GM19324 (cell line): Measurements from ENCODE around the gene ZNF691.
"Not testable (repeated sequence)": the region's sequence is repeated elsewhere in the genome, so short reads cannot be mapped to it uniquely, and the experiment has no call there.

Experiments used
- ATAC-seq: cut with Tn5 transposase; IDR thresholded peaks from one replicate; pipeline ENCODE4 v1.9.1; 2021; ENCODE audit warnings: mild to moderate bottlenecking, moderate library complexity; ENCODE audit not compliant: unreplicated experiment, low FRiP score

The ZNF691 gene

DNA sequence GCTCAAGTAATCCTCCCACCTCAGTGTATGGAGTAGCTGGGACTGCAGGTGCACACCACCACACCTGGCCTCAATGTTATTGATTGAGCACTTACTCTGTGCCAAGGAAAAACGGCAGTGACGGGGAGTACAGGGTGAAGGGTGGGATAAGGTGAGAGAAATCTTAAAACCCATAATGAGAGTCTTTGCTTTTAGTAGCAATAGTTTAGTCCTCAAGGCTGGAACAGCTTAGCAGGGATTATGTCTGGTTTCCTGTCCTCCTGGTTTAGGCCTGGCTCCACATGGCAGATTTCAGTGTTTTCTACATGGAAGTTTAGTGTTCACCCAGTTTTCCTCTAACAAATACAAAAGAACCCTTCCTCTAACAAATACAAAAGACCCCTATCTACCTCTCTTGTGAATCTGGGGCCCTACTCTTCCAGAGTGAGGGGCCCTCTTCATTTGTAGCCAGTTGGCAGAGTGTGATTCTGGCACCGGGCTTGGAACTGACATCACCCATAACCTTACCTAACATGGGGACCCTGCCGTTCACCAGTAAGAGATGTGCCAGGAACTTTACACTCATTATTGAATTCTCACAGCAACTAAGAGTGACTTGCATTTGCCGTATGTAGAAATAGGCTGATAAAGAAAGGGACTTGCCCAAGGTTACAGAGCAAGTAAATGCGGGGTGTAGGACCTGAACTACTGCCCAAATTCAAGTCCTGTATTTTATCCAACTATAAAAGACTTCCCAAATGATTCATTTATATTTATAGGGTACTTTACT, 6.9 kb downstream of the ZNF691 start:
- ATAC-seq: no peak

DNA sequence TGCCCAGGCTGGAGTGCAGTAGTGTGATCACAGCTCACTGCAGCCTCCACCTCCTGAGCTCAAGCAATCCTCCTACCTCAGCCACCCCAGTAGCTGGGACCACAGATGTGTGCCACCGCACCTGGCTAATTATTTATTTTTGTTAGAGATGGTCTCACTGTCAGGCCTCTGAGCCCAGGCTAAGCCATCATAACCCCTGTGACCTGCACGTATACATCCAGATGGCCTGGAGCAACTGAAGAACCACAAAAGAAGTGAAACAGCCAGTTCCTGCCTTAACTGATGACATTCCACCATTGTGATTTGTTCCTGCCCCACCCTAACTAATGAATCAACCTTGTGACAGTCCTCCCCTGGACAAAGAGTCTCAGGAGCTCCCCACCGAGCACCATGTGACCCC, 10.1 kb downstream of the ZNF691 start:
- ATAC-seq: not testable (repeated sequence)

DNA sequence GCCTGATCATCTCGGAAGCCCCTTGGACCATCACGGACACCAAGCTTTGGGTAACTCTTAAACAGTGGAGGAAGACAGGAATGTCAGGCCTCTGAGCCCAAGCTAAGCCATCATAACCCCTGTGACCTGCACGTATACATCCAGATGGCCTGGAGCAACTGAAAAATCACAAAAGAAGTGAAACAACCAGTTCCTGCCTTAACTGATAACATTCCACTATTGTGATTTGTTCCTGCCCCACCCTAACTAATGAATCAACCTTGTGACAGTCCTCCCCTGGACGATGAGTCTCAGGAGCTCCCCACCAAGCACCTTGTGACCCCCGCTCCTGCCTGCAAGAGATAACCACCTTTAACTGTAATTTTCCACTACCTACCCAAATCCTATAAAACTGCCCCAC, 13.0 kb downstream of the ZNF691 start:
- ATAC-seq: not testable (repeated sequence)

DNA sequence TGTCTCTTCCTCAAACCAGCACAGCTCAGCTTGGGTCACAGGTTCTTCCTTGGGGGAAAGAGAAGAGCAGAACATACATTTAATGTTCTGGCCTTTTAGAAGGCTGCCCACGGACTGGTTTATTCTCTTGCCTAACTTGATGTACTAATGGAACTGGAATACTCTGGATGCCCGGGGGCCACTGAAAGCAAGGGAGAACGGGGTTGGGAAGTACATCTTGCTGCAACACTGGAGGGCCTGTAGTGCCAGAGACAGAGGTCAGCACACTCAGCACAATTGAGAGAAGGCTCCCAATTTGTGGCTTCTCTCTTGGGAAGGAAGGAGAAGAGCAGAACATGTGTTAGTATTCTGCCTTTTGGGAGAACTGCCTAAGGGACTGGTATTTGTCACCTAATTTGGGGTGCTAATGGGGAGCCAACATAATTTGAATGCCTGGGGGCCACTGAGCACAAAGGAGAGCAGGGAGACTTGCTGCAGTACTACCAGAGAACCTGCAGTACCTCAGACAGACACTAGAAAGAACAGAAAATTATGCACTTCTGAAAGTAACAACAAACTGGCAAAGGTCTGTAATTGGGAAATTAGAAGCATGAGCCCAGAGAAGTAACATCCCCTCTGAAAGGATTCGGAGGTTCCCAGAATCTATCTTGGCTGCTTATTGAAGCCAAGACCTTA, 14.1 kb downstream of the ZNF691 start:
- no peak for ATAC-seq

DNA sequence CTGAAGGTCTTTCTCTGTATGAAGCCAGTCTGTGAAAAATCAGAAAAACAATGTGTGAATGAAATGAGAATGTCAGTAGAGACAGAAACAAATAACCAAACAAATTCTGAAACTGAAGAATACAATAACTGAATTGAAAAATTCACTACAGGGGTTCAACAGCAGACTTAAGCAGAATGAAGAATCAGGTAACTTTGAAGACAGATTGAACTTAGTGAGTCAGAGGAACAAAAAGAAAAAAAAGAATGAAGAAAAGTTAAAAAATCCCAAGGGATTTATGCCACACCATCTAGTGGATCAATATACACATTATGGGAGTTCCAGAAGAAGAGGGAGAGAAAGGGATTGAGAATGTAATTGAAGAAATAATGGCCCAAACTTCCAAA, 14.6 kb downstream of the ZNF691 start:
- no peak for ATAC-seq

DNA sequence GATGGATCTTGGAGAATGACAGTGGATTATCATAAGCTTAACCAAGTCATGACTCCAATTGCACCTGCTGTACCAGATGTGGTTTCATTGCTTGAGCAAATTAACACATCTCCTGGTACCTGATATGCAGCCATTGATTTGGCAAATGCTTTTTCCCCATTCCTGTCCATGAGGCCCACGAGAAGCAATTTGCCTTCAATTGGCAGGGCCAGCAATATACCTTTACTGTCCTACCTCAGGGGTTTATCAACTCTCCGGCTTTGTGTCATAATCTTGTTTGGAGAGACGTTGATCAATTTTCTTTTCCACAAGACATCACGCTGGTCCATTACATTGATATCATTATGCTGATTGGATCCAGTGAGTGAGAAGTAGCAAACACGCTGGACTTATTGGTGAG, 20.1 kb downstream of the ZNF691 start:
- no peak for ATAC-seq

DNA sequence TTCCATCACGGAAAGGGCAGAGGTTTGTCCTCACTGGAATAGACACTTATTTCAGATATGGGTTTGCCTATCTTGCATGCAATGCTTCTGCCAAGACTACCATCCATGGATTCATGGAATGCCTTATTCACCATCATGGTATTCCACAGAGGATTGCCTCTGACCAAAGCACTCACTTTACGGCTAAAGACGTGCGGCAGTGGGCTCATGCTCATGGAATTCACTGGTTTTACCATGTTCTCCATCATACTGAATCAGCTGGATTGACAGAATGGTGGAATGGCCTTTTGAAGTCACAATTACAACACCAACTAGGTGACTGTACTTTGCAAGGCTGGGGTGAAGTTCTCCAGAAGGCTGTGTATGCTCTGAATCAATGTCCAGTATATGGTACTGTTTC, 22.1 kb downstream of the ZNF691 start:
- ATAC-seq: not testable (repeated sequence)

DNA sequence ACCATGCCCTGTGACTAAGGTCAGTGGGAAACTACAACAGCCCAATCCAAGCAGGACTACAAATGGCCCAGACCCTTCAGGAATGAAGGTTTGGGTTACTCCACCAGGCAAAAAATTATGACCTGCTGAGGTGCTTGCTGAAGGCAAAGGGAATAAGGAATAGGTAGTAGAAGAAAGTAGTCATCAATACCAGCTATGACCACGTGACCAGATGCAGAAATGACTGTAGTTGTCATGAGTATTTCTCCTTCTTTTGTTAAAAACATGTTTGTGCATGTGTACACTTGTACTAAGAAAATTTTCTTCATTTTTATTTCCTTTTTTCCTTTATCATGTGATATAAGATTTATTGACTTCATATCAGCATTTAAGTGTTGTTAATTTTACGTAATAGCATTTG, 22.8 kb downstream of the ZNF691 start:
- not testable (repeated sequence) for ATAC-seq

DNA sequence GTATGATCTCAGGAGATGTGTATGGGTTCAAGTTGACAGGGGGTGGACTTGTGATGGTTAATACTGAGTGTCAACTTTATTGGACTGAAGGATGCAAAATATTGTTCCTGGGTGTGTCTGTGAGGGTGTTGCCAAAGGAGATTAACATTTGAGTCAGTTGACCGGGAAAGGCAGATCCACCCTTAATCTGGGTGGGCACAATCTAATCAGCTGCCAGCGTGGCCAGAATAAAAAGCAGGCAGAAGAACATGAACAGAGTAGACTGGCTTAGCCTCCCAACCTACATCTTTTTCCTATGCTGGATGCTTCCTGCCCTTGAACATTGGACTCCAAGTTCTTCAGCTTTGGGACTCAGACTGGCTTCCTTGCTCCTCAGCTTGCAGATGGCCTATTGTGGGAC, 23.3 kb downstream of the ZNF691 start:
- not testable (repeated sequence) for ATAC-seq

DNA sequence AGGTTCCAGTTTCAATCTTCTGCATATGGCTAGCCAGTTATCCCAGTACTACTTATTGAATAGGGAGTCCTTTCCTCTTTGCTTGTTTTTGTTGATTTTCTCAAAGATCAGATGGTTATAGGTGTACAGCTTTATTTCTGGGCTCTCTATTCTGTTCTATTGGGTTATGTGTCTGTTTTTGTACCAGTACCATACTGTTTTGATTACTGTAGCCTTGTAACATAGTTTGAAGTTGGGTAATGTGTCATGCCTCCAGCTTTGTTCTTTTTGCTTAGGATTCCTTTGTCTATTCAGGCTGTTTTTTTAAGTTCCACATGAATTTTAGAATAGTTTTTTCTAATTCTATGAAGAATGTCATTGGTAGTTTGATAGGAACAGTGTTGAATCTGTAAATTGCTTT, 26.7 kb downstream of the ZNF691 start:
- ATAC-seq: not testable (repeated sequence)

DNA sequence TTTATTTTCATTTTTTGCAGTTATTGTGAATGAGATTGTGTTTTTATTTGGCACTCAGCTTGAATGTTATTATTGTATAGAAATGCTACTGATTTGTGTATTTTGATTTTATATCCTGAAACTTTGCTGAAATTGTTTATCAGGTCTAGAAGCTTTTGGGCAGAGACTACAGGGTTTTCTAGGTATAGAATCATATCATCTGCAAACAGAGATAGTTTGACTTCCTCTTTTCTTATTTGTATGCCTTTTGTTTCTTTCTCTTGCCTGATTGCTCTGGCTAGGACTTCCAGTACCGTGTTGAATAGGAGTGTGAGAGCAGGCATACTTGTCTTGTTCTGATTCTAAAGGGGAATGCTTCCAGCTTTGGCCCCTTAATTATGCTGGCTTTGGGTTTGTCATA, 27.3 kb downstream of the ZNF691 start:
- ATAC-seq: no peak

DNA sequence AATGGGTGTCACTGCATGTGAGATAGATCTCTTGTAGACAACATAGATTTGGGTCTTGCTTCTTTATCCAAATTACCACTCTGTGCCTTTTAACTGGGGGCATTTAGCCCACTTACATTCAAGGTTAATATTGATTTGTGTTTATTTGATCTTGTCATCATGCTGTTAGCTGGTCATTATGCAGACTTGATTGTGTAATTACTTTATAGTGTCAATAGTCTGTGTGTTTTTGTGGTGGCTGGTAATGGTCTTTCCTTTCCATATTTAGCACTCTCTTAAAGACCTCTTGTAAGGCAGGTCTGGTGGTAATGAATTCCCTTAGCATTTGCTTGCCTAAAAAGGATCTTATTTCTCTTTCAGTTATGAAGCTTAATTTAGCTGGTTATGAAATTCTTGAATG, 29.6 kb downstream of the ZNF691 start:
- ATAC-seq: no peak

DNA sequence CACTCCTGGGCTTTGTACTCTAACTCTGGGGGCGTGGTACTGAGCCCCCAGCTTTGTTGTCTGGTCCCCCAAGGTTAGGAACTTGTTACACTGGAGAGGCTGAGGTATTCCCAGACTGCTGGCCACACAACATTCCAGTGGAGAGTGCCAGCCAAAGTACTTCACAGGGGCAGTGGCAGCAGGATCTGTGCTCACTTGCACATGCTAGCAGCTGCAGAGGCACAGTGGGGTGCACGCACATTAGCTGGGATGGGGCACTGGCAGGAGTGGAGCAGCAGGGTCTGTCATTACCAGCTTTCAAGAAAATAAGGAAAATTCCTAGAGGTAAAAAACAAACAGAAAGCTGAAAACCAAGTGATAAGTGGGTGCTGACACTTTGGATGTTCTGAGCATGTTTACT, 31.0 kb downstream of the ZNF691 start:
- ATAC-seq: no peak

DNA sequence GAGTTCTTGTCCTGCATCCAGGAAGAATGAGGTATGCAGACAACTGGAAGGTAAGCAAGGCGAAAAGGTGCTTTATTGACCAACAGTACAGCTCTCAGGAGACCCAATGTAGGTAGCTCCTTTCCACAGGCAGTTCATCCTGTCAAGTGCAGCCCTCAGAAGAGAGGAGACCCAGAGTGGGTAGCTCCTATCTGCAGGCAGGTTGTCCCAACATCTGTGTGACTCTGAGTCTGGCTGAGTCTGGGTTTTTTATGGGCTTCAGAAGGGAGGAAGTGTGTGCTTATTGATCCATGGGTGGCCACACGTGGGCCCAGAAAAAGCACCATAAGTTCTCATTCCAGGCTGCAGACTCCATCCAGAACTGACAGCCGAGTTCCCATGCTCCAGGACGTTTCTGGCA, 34.0 kb downstream of the ZNF691 start:
- no peak for ATAC-seq

DNA sequence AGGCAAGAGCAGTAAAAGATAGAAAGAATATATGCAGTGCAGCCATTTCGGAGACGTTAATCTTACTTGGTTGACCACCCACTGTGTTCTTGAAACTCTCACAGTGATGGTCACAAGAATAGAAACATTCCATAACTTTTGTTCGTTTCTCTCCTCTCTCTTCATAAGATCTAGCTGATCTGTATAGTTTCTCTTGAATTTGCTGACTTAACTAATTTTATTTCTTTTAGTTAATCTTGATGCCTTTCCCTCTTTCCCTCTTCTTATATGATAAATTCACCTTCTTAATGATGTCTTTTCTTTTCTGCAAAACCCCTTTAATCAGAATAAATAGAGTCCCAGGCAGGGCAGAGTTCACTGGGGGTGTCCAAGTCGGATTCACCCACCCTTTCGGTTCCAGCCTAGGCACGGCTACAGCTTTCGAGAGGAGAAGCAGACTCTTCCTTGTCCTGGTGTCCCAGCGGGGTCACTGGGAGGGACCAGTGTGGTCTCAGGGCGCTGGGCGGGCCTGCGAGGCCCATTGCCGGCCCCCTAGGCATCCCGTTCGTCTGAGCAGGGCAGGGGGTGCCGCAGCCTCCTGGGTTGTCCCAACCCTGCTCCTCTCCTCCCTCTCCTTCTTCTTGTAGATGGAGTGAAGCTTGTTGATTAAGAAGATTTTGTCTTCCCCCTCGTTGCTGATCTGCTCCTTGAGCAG, 39.8 kb downstream of the ZNF691 start:
- no peak for ATAC-seq

DNA sequence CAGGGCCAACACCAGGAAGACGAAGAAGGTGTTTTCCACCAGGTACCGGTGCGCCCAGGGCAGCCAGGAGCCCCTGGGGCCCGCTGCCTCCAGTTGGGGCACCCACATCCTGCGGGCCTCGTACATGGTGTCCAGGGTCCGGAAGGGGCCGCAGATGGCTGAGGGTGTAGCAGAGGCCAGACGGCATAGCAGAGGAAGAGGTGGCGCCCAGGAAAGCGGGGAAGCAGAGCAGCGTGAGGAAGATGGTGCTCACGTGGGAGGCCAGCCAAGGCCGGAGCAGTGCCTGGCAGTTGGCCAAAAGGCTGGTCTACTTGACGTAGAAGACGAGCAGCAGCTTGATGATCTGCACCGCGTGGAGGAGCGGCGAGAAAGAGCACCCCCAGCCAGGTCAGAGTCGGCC, 40.4 kb downstream of the ZNF691 start:
- ATAC-seq: no peak

DNA sequence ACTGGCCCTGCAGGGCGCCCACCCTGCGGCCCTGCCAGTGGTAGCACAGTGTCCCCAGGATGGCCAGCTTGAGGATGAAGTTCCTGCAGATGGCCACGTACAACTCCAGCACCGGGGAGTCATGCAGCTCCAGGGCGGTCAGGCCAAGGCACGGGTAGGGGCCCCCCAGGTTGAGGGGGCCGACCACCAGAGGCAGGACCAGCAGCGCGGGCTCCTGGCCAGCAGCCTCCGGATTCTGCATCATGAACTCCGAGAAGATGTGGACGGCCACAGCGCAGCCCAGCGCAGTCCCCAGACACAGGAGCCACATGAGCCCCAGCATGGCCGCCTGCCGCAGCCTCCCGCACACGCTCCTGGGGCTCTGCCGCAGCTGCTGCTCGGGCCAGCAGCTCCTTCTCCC, 41.0 kb downstream of the ZNF691 start:
- ATAC-seq: no peak

DNA sequence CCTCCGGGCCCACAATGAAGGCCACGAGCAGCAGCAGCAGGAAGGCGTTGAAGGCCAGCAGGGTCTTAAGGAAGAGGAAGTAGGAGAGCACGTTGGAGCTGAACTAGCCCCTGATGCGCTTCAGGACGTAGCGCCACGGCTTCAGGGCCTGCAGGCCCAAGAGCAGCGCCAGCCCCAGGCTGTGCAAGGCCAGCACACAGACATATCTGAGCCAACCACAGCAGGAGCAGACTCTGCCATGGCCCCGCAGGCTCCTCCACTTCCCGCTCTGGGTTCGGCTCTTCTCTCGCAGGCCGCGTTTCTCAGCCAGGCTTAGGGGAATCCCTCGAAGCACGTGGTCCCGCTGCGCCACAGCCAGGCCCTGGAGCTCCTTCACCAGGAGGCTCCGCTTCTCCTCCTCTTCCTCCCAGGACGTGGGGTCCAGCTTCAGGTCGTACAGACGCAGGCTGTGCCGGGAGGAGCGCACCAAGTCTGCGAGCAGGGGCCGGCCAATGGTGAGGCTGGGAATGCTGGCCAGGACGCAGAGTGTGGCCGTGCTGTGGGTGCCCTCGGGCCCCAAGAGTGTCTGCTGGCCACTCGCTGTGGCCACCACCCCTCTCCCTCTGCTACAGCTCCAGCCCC, 41.7 kb downstream of the ZNF691 start:
- ATAC-seq: no peak

DNA sequence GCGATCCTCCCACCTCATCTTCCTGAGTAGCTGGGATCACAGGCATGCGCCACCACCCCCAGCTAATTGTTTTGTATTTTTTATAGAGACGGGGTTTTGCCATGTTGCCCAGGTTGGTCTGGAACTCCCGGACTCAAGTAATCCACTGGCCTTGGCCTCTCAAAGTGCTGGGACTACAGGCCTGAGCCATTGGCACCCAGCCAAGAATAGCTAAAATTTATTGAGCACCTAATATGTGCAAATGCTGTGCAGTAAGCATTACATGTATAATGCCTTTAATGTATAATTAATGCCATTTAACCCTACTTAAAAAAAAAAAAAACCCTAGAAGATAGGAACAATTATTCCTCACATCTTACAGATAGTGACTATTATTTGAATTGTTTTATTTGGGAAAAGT, 42.9 kb downstream of the ZNF691 start:
- ATAC-seq: no peak

DNA sequence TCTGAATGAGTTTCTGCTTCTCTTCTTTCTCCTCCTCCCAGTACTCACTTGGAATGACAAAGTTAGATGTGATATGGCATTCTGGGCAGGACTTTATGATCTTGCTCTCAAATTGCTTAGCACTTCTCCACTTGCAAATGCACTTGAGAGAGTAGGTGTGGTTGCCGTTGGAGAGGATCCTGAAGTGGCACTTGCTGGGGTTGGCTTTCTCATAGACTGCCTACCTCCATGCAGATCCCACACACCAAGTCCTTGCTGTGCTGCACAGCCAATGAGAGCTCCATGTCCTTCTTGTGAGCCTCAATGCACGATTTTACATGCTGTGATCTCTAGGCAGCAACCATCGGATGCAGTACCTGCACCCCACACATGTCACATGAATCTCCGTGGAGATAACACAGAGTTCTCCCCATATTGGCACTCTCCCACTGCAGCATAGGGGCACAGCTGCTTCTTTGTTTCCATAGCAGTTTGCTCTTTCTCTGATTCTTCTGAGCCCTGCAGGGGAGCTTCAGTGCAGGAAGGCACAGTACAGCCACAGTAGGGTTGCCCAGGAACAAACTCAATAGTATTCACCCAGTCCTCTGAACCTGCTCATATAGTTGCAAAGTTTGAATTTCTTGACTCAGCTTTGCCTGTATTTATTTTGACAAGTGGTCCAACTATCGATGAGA, 45.2 kb downstream of the ZNF691 start:
- ATAC-seq: no peak

DNA sequence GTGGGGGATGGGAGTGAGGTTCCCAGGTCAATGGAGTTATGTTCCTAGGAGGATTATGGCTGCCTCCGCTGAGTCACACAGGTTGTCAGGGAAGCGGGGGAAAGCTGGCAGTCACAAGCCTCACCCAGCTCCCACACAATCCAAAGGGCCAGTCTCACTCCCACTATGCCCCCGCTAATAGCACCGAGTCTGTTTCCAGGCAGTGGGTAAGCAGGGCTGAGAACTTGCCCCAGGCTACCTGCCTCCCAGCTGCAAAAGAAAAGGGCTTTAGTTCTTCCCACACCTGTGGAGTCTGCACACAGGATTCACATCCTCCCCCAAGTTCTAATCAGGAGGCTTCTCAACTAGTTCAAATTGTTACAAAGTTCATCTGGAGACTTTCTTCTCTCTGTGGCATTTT, 53.5 kb downstream of the ZNF691 start:
- not testable (repeated sequence) for ATAC-seq
